KMS-11 (cell line): Measurements from ENCODE around the gene COL23A1.

Experiments
- H2AFZ ChIP-seq: fragments of 200-600 bp; sonication (generic); 2 replicates; pipeline ENCODE4 v1.6.1; 2016; ENCODE audit warnings: antibody characterized with exemption, mixed run types, low read depth
- H3K27ac ChIP-seq: fragments of 200-600 bp; sonication (generic); 2 replicates; pipeline ENCODE4 v1.6.1; 2016; ENCODE audit warnings: mild to moderate bottlenecking, mixed run types
- H3K27me3 ChIP-seq: fragments of 200-600 bp; sonication (generic); 2 replicates; pipeline ENCODE4 v1.6.1; 2017; ENCODE audit warnings: mild to moderate bottlenecking, low read depth, mixed run types, moderate library complexity; ENCODE audit not compliant: insufficient read depth
- H3K36me3 ChIP-seq: fragments of 200-600 bp; sonication (generic); 2 replicates; pipeline ENCODE4 v1.6.1; 2017; ENCODE audit warnings: mild to moderate bottlenecking, mixed run types; ENCODE audit not compliant: insufficient read depth
- H3K4me1 ChIP-seq: fragments of 200-600 bp; sonication (generic); 2 replicates; pipeline ENCODE4 v1.6.1; 2016; ENCODE audit warnings: mild to moderate bottlenecking, low read depth, mixed run types; ENCODE audit not compliant: poor library complexity, severe bottlenecking
- H3K4me2 ChIP-seq: fragments of 200-600 bp; sonication (generic); 2 replicates; pipeline ENCODE4 v1.7.0; 2016; ENCODE audit warnings: mild to moderate bottlenecking, mixed run types
- H3K4me3 ChIP-seq: fragments of 200-600 bp; sonication (generic); IDR thresholded peaks from 2 replicates; pipeline ENCODE4 v1.6.1; 2017; ENCODE audit warnings: low read depth, low read length, mixed read lengths; ENCODE audit not compliant: insufficient read depth
- H3K79me2 ChIP-seq: fragments of 200-600 bp; sonication (generic); 2 replicates; pipeline ENCODE4 v1.6.1; 2016; ENCODE audit warnings: low read depth, mixed run types; ENCODE audit not compliant: insufficient read depth
- H3K9ac ChIP-seq: fragments of 200-600 bp; sonication (generic); 2 replicates; pipeline ENCODE4 v1.6.1; 2016; ENCODE audit warnings: mild to moderate bottlenecking, mixed run types
- H4K20me1 ChIP-seq: fragments of 200-600 bp; sonication (generic); 2 replicates; pipeline ENCODE4 v1.6.1; 2016; ENCODE audit warnings: mild to moderate bottlenecking, mixed run types; ENCODE audit not compliant: insufficient read depth
- TF ChIP-seq, protein P1 (sequence below): fragments of 200-600 bp; sonication (generic); conservative IDR thresholded peaks from 2 replicates; pipeline ENCODE4 v1.6.1; 2017; ENCODE audit warnings: low read depth, mild to moderate bottlenecking, antibody characterized with exemption, low read length, moderate library complexity, mixed read lengths

COL23A1 gene

DNA sequence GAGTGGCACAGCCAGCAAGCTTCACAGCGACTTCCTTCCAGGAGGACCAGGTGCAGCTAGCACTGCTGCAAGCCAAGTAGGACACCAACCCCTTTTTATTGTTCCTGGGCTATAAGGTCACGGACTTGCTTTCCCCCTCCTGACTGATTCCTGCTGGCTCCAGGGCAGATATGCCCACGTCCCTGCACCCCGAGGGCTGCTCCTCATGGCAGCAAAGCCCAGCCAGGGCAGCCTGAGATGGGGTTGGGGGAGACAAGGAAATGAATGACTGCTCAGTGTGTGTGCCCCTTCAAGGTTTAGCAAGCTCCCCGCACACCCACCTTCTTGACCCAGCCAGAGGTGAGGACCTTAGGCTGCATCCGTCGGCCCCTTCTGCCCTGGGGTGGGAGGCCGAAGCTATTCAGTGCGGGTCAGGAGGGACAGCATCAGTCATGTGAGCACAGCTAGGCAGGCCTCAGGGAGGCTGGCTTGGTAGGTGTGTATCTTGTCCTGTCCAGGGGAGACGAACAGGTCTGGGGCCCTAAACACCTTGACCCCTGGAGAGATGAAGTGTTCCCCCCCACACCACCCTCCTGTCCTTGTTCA, 221.4 kb downstream of the COL23A1 start:
- H3K4me1 ChIP-seq: no peaks in the 10 kb centered on the region
- no peak overlapping the region for H3K4me2 ChIP-seq
- H3K36me3 ChIP-seq: no peaks in the 10 kb centered on the region
- H2AFZ ChIP-seq: no peak overlapping the region
- H3K9ac ChIP-seq: no peak overlapping the region
- no peaks in the 10 kb centered on the region for H4K20me1 ChIP-seq
- no peak overlapping the region for H3K4me3 ChIP-seq
- H3K27me3 ChIP-seq: no peaks in the 10 kb centered on the region
- TF ChIP-seq, protein P1, sequence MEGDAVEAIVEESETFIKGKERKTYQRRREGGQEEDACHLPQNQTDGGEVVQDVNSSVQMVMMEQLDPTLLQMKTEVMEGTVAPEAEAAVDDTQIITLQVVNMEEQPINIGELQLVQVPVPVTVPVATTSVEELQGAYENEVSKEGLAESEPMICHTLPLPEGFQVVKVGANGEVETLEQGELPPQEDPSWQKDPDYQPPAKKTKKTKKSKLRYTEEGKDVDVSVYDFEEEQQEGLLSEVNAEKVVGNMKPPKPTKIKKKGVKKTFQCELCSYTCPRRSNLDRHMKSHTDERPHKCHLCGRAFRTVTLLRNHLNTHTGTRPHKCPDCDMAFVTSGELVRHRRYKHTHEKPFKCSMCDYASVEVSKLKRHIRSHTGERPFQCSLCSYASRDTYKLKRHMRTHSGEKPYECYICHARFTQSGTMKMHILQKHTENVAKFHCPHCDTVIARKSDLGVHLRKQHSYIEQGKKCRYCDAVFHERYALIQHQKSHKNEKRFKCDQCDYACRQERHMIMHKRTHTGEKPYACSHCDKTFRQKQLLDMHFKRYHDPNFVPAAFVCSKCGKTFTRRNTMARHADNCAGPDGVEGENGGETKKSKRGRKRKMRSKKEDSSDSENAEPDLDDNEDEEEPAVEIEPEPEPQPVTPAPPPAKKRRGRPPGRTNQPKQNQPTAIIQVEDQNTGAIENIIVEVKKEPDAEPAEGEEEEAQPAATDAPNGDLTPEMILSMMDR: no peak
- H3K27ac ChIP-seq: no peak overlapping the region
- no peaks in the 10 kb centered on the region for H3K79me2 ChIP-seq

DNA sequence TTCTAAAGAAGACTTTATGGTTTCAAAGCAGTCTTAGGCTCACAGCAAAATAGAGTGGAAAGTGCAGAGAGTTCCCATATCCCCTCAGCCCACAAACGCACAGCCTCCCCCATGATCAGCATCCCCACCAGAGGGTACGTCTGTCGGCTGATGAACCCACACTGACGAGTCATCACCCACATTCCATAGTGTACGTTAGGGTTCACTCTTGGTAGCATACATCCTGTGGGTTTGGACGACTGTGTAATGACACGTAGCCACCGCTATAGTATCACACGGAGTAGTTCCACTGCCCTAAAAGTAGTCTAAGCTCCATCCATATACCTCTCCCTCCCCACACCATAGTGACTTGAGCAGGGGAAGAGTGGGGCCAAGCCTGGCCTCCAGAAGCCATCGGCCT, 221.9 kb downstream of the COL23A1 start:
- Histone ChIP-seq H3K27ac (no peak overlapping the region), H3K79me2 (no peaks in the 10 kb centered on the region), H3K27me3 (no peaks in the 10 kb centered on the region), H4K20me1 (no peaks in the 10 kb centered on the region), H3K9ac (no peak overlapping the region), H3K4me2 (no peak overlapping the region), H3K4me1 (no peaks in the 10 kb centered on the region), H2AFZ (no peak overlapping the region), H3K4me3 (no peak overlapping the region), H3K36me3 (no peaks in the 10 kb centered on the region)
- TF ChIP-seq, protein P1: no peak

GRCh38 chr5:178367736-178368120, 222.5 kb downstream of the COL23A1 start:
- H3K79me2 ChIP-seq: no peaks in the 10 kb centered on the region
- no peaks in the 10 kb centered on the region for H3K36me3 ChIP-seq
- H3K4me1 ChIP-seq: no peaks in the 10 kb centered on the region
- no peak overlapping the region for H3K27ac ChIP-seq
- no peak overlapping the region for H3K4me2 ChIP-seq
- no peak overlapping the region for H3K4me3 ChIP-seq
- H3K27me3 ChIP-seq: no peaks in the 10 kb centered on the region
- TF ChIP-seq, protein P1: no peak
- no peak overlapping the region for H3K9ac ChIP-seq
- no peak overlapping the region for H2AFZ ChIP-seq
- no peaks in the 10 kb centered on the region for H4K20me1 ChIP-seq

DNA sequence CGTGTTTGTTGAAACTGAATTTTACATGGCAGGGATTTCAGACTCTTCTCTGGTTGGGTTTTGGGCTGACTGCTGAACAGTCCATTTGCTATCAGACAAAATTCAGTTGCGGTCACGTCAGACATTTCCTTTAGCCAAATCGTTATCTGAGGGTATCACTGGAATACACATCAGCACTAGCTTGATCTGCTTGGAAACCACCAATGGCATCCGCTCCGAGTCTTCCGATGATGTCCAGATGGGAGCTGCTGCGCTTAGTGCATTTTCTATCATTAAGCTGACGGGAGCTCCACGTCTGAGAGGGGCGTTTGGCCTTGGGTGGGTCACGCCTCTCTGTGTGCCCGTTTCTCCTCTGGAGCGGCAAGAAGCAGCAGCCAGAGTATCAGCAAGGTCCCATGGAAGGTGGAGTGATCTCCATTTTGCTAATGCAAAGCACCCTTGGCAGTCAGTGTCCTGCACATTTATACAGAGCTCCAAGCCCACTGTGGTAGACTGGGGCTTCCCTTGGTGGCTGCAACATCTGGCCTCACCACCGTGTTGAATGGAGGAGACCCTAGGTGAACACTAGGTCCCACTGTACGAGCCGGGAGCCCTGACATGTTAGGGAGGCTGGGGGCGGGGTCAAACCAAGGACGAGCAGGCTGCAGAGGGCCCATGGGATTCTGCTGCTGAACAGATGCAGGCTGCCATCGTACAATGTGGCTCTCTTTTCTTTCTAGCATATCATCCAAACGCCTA, 223.0 kb downstream of the COL23A1 start:
- H3K79me2 ChIP-seq: no peaks in the 10 kb centered on the region
- no peak overlapping the region for H3K4me2 ChIP-seq
- H3K9ac ChIP-seq: no peak overlapping the region
- TF ChIP-seq, protein P1: no peak
- no peak overlapping the region for H3K4me3 ChIP-seq
- no peaks in the 10 kb centered on the region; the same call in 1 of the 2 replicates for H3K27me3 ChIP-seq
- no peaks in the 10 kb centered on the region for H3K36me3 ChIP-seq
- H3K4me1 ChIP-seq: no peaks in the 10 kb centered on the region
- H3K27ac ChIP-seq: no peak overlapping the region
- H2AFZ ChIP-seq: no peak overlapping the region
- H4K20me1 ChIP-seq: no peaks in the 10 kb centered on the region
